ENCODE measurements around the gene PNMA8A. TPM values are rescaled to one million over a fixed set of nuclear protein-coding genes. Genes with fewer than 3 reads are reported as not detected.
A peak's percentile ranks its signal among the peaks of the same experiment; 100 is the strongest.
"Not testable (repeated sequence)": the region's sequence is repeated elsewhere in the genome, so short reads cannot be mapped to it uniquely, and the experiment has no call there.

Gene PNMA8A
- total RNA-seq, 2 donors from 2014 or later: 4.3 to 6.5 TPM

- no peak overlapping the region for H3K4me3 ChIP-seq
- no peaks in the 10 kb centered on the region for H3K36me3 ChIP-seq (replicated peaks in 1 of 2; ENCODE audit: insufficient read depth in 1 of 2, low read depth in 2 of 2)
- H3K9me3 ChIP-seq: no peaks in the 10 kb centered on the region
- H3K4me1 ChIP-seq: peaks cover 32% of the 10 kb centered on the region
- H3K27me3 ChIP-seq: no peaks in the 10 kb centered on the region
- no peak overlapping the region for H3K27ac ChIP-seq
- DNase-seq (no peak), ATAC-seq (no peak)
- WGBS, 2 donors: 80 to 89% methylated on average over 14 to 15 of the region's 15 CpGs
- TF ChIP-seq CTCF (IDR thresholded peaks at IDR 0.05) (no peak), POLR2A (IDR thresholded peaks at IDR 0.05) (no peak)
- intact Hi-C loops (cut with DNase I): no loop called here
These were observed 25.3 kb downstream of the PNMA8A start for GRCh38 chr19:46446021-46446420.

- ATAC-seq: peak; percentile 82
- no peak overlapping the region for H3K4me3 ChIP-seq
- no peaks in the 10 kb centered on the region for H3K36me3 ChIP-seq (replicated peaks in 1 of 2; ENCODE audit: insufficient read depth in 1 of 2, low read depth in 2 of 2)
- 46 to 49% methylated on average over 8 of the region's 8 CpGs for WGBS, 2 donors
- peak; percentile 52 to 73 (median 64) for DNase-seq
- no peaks in the 10 kb centered on the region for H3K27me3 ChIP-seq
- peak overlapping the region in 2 of 4 donors; percentile 30 to 51 for H3K27ac ChIP-seq
- H3K9me3 ChIP-seq: no peaks in the 10 kb centered on the region
- intact Hi-C loops (cut with DNase I): no loop called here
- no peak for TF ChIP-seq CTCF (IDR thresholded peaks at IDR 0.05)
- no peak for TF ChIP-seq POLR2A (IDR thresholded peaks at IDR 0.05)
- peaks cover 28% of the 10 kb centered on the region for H3K4me1 ChIP-seq
These were observed 28.4 kb downstream of the PNMA8A start for GRCh38 chr19:46442808-46443450.

- intact Hi-C loops (cut with DNase I): no loop called here
- no peak for ATAC-seq
- DNase-seq: no peak
- TF ChIP-seq CTCF (IDR thresholded peaks at IDR 0.05) (no peak), POLR2A (IDR thresholded peaks at IDR 0.05) (no peak)
- no peaks in the 10 kb centered on the region for H3K36me3 ChIP-seq (replicated peaks in 1 of 2; ENCODE audit: insufficient read depth in 1 of 2, low read depth in 2 of 2)
- WGBS, 2 donors: 11 to 17% methylated on average over 1 of the region's 1 CpG
- H3K4me3 ChIP-seq: no peak overlapping the region
- H3K27me3 ChIP-seq: no peaks in the 10 kb centered on the region
- H3K9me3 ChIP-seq: no peaks in the 10 kb centered on the region
- H3K27ac ChIP-seq: peak overlapping the region in 3 of 4 donors; percentile 4 to 38 (median 23)
- peaks cover 28% of the 10 kb centered on the region for H3K4me1 ChIP-seq
These were observed 29.5 kb downstream of the PNMA8A start for GRCh38 chr19:46441866-46442265.

- H3K4me3 ChIP-seq; intact Hi-C loops (cut with DNase I); H3K36me3 ChIP-seq (replicated peaks in 1 of 2; ENCODE audit: insufficient read depth in 1 of 2, low read depth in 2 of 2); H3K4me1 ChIP-seq; H3K27ac ChIP-seq; H3K27me3 ChIP-seq; ATAC-seq; DNase-seq; H3K9me3 ChIP-seq: not testable (repeated sequence)
- 91 to 96% methylated on average over 4 of the region's 4 CpGs for WGBS, 2 donors
These were observed 35.7 kb downstream of the PNMA8A start for GRCh38 chr19:46435689-46436088.

GRCh38 chr19:46435009-46435408, 36.4 kb downstream of the PNMA8A start:
- intact Hi-C loops (cut with DNase I): no loop called here
- no peak overlapping the region for H3K27ac ChIP-seq
- no peak overlapping the region for H3K4me3 ChIP-seq
- H3K36me3 ChIP-seq (replicated peaks in 1 of 2; ENCODE audit: insufficient read depth in 1 of 2, low read depth in 2 of 2): no peaks in the 10 kb centered on the region
- WGBS, 2 donors: 30 to 50% methylated on average over 6 of the region's 6 CpGs
- H3K4me1 ChIP-seq: no peaks in the 10 kb centered on the region
- no peaks in the 10 kb centered on the region for H3K27me3 ChIP-seq
- TF ChIP-seq CTCF (IDR thresholded peaks at IDR 0.05) (no peak), POLR2A (IDR thresholded peaks at IDR 0.05) (no peak)
- ATAC-seq (no peak), DNase-seq (no peak)
- no peaks in the 10 kb centered on the region for H3K9me3 ChIP-seq

- H3K4me1 ChIP-seq; H3K36me3 ChIP-seq (replicated peaks in 1 of 2; ENCODE audit: insufficient read depth in 1 of 2, low read depth in 2 of 2); ATAC-seq; H3K27ac ChIP-seq; H3K4me3 ChIP-seq; H3K27me3 ChIP-seq; DNase-seq; intact Hi-C loops (cut with DNase I); H3K9me3 ChIP-seq: not testable (repeated sequence)
- WGBS, 2 donors: 59 to 69% methylated on average over 7 of the region's 7 CpGs
These were observed 37.9 kb downstream of the PNMA8A start for GRCh38 chr19:46433470-46433869.
